ENCODE results near the gene PCCA.
A peak's percentile ranks its signal among the peaks of the same experiment; 100 is the strongest.

Gene PCCA

GRCh38 chr13:100088273-100088643 is 635 bp upstream of the PCCA start:
- no peaks in the 10 kb centered on the region for H3F3A ChIP-seq (ENCODE audit: insufficient read depth, low read length)
- no peaks in the 10 kb centered on the region for H3K36me3 ChIP-seq (ENCODE audit: insufficient read depth, low read length)
- peaks cover 10% of the 10 kb centered on the region for H3K4me1 ChIP-seq (ENCODE audit: insufficient read depth, low read length, severe bottlenecking)
- H3K27ac ChIP-seq (ENCODE audit: low read depth, low read length, poor library complexity, severe bottlenecking), result no peak overlapping the region
- no peaks in the 10 kb centered on the region for H3K27me3 ChIP-seq (ENCODE audit: insufficient read depth, low read length)
- H3K9ac ChIP-seq (ENCODE audit: low read length), result no peak overlapping the region; the same call in 1 of the 2 replicates
- TF ChIP-seq, protein P1, sequence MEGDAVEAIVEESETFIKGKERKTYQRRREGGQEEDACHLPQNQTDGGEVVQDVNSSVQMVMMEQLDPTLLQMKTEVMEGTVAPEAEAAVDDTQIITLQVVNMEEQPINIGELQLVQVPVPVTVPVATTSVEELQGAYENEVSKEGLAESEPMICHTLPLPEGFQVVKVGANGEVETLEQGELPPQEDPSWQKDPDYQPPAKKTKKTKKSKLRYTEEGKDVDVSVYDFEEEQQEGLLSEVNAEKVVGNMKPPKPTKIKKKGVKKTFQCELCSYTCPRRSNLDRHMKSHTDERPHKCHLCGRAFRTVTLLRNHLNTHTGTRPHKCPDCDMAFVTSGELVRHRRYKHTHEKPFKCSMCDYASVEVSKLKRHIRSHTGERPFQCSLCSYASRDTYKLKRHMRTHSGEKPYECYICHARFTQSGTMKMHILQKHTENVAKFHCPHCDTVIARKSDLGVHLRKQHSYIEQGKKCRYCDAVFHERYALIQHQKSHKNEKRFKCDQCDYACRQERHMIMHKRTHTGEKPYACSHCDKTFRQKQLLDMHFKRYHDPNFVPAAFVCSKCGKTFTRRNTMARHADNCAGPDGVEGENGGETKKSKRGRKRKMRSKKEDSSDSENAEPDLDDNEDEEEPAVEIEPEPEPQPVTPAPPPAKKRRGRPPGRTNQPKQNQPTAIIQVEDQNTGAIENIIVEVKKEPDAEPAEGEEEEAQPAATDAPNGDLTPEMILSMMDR (IDR thresholded peaks at IDR 0.05; ENCODE audit: low read length), result no peak
- no peak for TF ChIP-seq EZH2 (IDR thresholded peaks at IDR 0.05; ENCODE audit: borderline replicate concordance, low read length)
- H3K9me2 ChIP-seq (ENCODE audit: low read depth, low read length), result no peaks in the 10 kb centered on the region
- no peaks in the 10 kb centered on the region for H3K9me3 ChIP-seq (ENCODE audit: low read length)
- peak overlapping the region; percentile 67 for H3K4me2 ChIP-seq (ENCODE audit: low read length)
- H4K20me1 ChIP-seq (ENCODE audit: insufficient read depth, low read length), result no peaks in the 10 kb centered on the region
- no peaks in the 10 kb centered on the region for H3K79me2 ChIP-seq (ENCODE audit: insufficient read depth, low read length)
- H3K4me3 ChIP-seq (ENCODE audit: low read depth, low read length, poor library complexity, severe bottlenecking), result peak overlapping the region; percentile 73
- no peak overlapping the region for H2AFZ ChIP-seq (ENCODE audit: low read length)

DNA sequence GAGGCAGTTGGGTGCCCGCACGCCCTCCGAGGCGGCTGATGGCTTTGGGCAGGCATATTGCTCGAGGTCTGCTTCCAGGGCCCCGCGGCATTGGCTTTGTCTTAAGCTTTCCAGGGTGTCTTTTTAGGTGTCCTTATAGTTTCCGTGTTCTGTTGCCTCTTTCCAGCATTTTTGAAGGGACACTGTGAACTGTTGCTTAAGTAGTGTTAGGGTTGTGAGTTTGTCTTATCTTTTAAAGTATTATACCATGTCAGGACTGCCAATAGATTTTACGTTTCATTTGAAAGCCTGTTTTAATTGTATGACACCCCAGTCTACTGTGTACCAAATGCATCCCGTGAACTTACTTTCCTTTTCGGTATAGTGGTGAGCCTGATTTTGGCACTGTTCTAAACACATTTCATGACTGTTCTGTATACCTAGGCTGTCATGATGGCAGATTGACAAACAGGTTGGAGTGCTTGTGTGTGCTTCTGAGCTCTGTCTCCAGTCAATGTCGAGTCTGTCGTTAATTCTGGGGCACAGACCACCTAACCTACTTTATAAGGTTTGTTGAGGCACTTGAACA is 656 bp downstream of the PCCA start:
- no peaks in the 10 kb centered on the region for H3K9me3 ChIP-seq (ENCODE audit: low read length)
- H4K20me1 ChIP-seq (ENCODE audit: insufficient read depth, low read length), result no peaks in the 10 kb centered on the region
- no peaks in the 10 kb centered on the region for H3K36me3 ChIP-seq (ENCODE audit: insufficient read depth, low read length)
- H3K27ac ChIP-seq (ENCODE audit: low read depth, low read length, poor library complexity, severe bottlenecking), result no peak overlapping the region
- no peak for TF ChIP-seq EZH2 (IDR thresholded peaks at IDR 0.05; ENCODE audit: borderline replicate concordance, low read length)
- TF ChIP-seq, protein P1 (IDR thresholded peaks at IDR 0.05; ENCODE audit: low read length), result no peak
- peaks cover 10% of the 10 kb centered on the region for H3K4me1 ChIP-seq (ENCODE audit: insufficient read depth, low read length, severe bottlenecking)
- H2AFZ ChIP-seq (ENCODE audit: low read length), result no peak overlapping the region
- H3F3A ChIP-seq (ENCODE audit: insufficient read depth, low read length), result no peaks in the 10 kb centered on the region
- H3K79me2 ChIP-seq (ENCODE audit: insufficient read depth, low read length), result no peaks in the 10 kb centered on the region
- no peaks in the 10 kb centered on the region for H3K9me2 ChIP-seq (ENCODE audit: low read depth, low read length)
- peak overlapping the region; percentile 50 for H3K9ac ChIP-seq (ENCODE audit: low read length)
- H3K4me3 ChIP-seq (ENCODE audit: low read depth, low read length, poor library complexity, severe bottlenecking), result peak overlapping the region; percentile 73
- H3K4me2 ChIP-seq (ENCODE audit: low read length), result peak overlapping the region; percentile 67
- H3K27me3 ChIP-seq (ENCODE audit: insufficient read depth, low read length), result no peaks in the 10 kb centered on the region

GRCh38 chr13:100090861-100091260 is 2.0 kb downstream of the PCCA start:
- Histone ChIP-seq H3K36me3 (ENCODE audit: insufficient read depth, low read length) (no peaks in the 10 kb centered on the region), H3K4me3 (ENCODE audit: low read depth, low read length, poor library complexity, severe bottlenecking) (no peak overlapping the region), H3K27ac (ENCODE audit: low read depth, low read length, poor library complexity, severe bottlenecking) (no peak overlapping the region), H2AFZ (ENCODE audit: low read length) (no peak overlapping the region), H3K79me2 (ENCODE audit: insufficient read depth, low read length) (no peaks in the 10 kb centered on the region), H3K9ac (ENCODE audit: low read length) (no peak overlapping the region), H3K4me1 (ENCODE audit: insufficient read depth, low read length, severe bottlenecking) (peaks cover 10% of the 10 kb centered on the region), H3K4me2 (ENCODE audit: low read length) (no peak overlapping the region), H3F3A (ENCODE audit: insufficient read depth, low read length) (no peaks in the 10 kb centered on the region), H3K9me2 (ENCODE audit: low read depth, low read length) (no peaks in the 10 kb centered on the region), H3K27me3 (ENCODE audit: insufficient read depth, low read length) (no peaks in the 10 kb centered on the region), H3K9me3 (ENCODE audit: low read length) (no peaks in the 10 kb centered on the region), H4K20me1 (ENCODE audit: insufficient read depth, low read length) (no peaks in the 10 kb centered on the region)
- TF ChIP-seq, protein P1 (IDR thresholded peaks at IDR 0.05; ENCODE audit: low read length), result no peak
- no peak for TF ChIP-seq EZH2 (IDR thresholded peaks at IDR 0.05; ENCODE audit: borderline replicate concordance, low read length)

Measured in OCI-LY1 (cell line).